OCI-LY3 (cell line): ENCODE data around the gene SELENOP.
A peak's percentile ranks its signal among the peaks of the same experiment; 100 is the strongest.

ENCODE experiments used
- H2AFZ ChIP-seq: fragments of 200-600, 300-600 bp; shearing (Covaris generic); 2 replicates; pipeline ENCODE4 v1.6.0; 2014; ENCODE audit warnings: antibody characterized with exemption, low read depth, low read length
- H3K27ac ChIP-seq: fragments of 200-600, 300-600 bp; sonication (generic); 2 replicates; pipeline ENCODE4 v1.5.1; 2014; ENCODE audit warnings: mild to moderate bottlenecking, low read length, moderate library complexity, mixed read lengths
- H3K27me3 ChIP-seq: fragments of 200-600, 300-600 bp; sonication (generic); 2 replicates; pipeline ENCODE4 v1.6.1; 2014; ENCODE audit warnings: low read depth, low read length, mixed read lengths
- H3K36me3 ChIP-seq: fragments of 200-600, 300-600 bp; sonication (generic); replicated peaks from 2 replicates; pipeline ENCODE3; 2014; ENCODE audit warnings: low read depth, low read length, mixed read lengths
- H3K4me1 ChIP-seq: fragments of 300-600, 200-600 bp; sonication (generic); 2 replicates; pipeline ENCODE4 v1.6.1; 2014; ENCODE audit warnings: low read length, mixed read lengths
- H3K4me2 ChIP-seq: fragments of 200-600, 300-600 bp; sonication (generic); 2 replicates; pipeline ENCODE4 v1.6.1; 2014; ENCODE audit warnings: low read length, mixed read lengths
- H3K4me3 ChIP-seq: fragments of 300-600, 200-600 bp; sonication (generic); 2 replicates; pipeline ENCODE4 v1.5.1; 2014; ENCODE audit warnings: antibody characterized with exemption, mild to moderate bottlenecking, low read length, moderate library complexity
- H3K79me2 ChIP-seq: fragments of 300-600, 200-600 bp; shearing (Covaris generic); 2 replicates; pipeline ENCODE4 v1.6.1; 2014; ENCODE audit warnings: mild to moderate bottlenecking, low read length, mixed read lengths
- H3K9ac ChIP-seq: fragments of 300-600, 200-600 bp; shearing (Covaris generic); 2 replicates; pipeline ENCODE4 v1.6.0; 2014; ENCODE audit warnings: mild to moderate bottlenecking, low read length, moderate library complexity
- H3K9me3 ChIP-seq: fragments of 200-600, 300-600 bp; shearing (Covaris generic); 2 replicates; pipeline ENCODE4 v1.6.1; 2014; ENCODE audit warnings: low read length, mixed read lengths; ENCODE audit not compliant: insufficient read depth
- H4K20me1 ChIP-seq: fragments of 200-600, 300-600 bp; sonication (generic); 2 replicates; pipeline ENCODE4 v1.6.1; 2016; ENCODE audit warnings: low read length, mixed read lengths; ENCODE audit not compliant: insufficient read depth
- EZH2phosphoT487 ChIP-seq: fragments of 200-600 bp; shearing (Covaris generic); IDR thresholded peaks from 2 replicates; pipeline ENCODE4 v1.6.1; 2018; ENCODE audit warnings: antibody characterized with exemption, mixed run types, low read depth
- TF ChIP-seq, protein P1 (sequence below): fragments of 200-600, 300-600 bp; sonication (generic); IDR thresholded peaks from 2 replicates; pipeline ENCODE4 v1.5.1; 2014; ENCODE audit warnings: antibody characterized with exemption, low read length, low read depth

SELENOP gene

DNA sequence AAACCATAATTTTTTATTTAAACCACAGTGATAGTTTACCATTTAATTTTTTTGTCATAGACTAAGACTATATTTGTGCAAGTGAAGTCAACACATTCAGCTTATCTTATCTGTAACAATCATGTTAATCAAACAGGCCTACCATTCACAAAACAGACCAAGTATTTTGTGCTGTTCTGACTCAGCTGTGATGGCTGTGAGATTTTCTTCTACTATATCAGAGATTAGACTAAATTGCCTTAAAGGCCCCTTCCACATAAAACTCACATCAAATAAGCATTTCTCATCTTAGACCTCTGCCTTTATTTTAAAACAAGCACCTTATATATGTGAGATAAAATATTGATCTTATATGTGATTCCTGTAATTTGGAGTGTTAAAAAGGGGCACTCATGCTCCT is 41.7 kb downstream of the SELENOP start:
- no peaks in the 10 kb centered on the region for H3K27me3 ChIP-seq
- TF ChIP-seq EZH2phosphoT487, result no peak
- TF ChIP-seq, protein P1, sequence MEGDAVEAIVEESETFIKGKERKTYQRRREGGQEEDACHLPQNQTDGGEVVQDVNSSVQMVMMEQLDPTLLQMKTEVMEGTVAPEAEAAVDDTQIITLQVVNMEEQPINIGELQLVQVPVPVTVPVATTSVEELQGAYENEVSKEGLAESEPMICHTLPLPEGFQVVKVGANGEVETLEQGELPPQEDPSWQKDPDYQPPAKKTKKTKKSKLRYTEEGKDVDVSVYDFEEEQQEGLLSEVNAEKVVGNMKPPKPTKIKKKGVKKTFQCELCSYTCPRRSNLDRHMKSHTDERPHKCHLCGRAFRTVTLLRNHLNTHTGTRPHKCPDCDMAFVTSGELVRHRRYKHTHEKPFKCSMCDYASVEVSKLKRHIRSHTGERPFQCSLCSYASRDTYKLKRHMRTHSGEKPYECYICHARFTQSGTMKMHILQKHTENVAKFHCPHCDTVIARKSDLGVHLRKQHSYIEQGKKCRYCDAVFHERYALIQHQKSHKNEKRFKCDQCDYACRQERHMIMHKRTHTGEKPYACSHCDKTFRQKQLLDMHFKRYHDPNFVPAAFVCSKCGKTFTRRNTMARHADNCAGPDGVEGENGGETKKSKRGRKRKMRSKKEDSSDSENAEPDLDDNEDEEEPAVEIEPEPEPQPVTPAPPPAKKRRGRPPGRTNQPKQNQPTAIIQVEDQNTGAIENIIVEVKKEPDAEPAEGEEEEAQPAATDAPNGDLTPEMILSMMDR, result no peak
- H3K9me3 ChIP-seq, result no peaks in the 10 kb centered on the region
- no peaks in the 10 kb centered on the region for H3K36me3 ChIP-seq
- H3K79me2 ChIP-seq, result no peaks in the 10 kb centered on the region
- H3K4me3 ChIP-seq, result no peak overlapping the region
- H3K27ac ChIP-seq, result no peak overlapping the region
- H4K20me1 ChIP-seq, result no peaks in the 10 kb centered on the region
- no peaks in the 10 kb centered on the region for H3K4me1 ChIP-seq
- H2AFZ ChIP-seq, result no peak overlapping the region
- H3K9ac ChIP-seq, result no peak overlapping the region
- H3K4me2 ChIP-seq, result no peak overlapping the region

DNA sequence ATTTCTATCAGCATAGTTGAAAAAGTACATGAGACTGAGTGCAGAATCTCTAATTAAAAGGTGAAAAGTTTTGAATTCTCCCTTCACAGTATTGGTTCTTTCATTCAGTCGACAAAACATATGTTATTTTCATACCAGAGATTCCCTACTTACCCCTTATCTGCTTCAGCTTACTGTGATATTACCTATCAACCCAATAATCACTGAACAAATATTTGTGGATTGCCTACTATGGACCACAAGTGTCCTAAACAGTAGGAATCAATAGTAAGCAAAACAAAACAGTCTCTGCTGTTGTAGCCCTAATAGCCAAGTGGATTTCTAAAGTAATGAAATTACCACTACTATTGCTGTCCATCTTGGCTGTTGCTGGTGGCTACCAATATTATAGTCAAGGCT is 43.6 kb downstream of the SELENOP start:
- TF ChIP-seq, protein P1, result no peak
- no peak for TF ChIP-seq EZH2phosphoT487
- Histone ChIP-seq H3K4me1 (no peaks in the 10 kb centered on the region), H3K9me3 (no peaks in the 10 kb centered on the region), H4K20me1 (no peaks in the 10 kb centered on the region), H3K9ac (no peak overlapping the region), H2AFZ (no peak overlapping the region), H3K79me2 (no peaks in the 10 kb centered on the region), H3K27ac (no peak overlapping the region), H3K36me3 (no peaks in the 10 kb centered on the region), H3K4me3 (no peak overlapping the region), H3K27me3 (no peaks in the 10 kb centered on the region), H3K4me2 (no peak overlapping the region)

DNA sequence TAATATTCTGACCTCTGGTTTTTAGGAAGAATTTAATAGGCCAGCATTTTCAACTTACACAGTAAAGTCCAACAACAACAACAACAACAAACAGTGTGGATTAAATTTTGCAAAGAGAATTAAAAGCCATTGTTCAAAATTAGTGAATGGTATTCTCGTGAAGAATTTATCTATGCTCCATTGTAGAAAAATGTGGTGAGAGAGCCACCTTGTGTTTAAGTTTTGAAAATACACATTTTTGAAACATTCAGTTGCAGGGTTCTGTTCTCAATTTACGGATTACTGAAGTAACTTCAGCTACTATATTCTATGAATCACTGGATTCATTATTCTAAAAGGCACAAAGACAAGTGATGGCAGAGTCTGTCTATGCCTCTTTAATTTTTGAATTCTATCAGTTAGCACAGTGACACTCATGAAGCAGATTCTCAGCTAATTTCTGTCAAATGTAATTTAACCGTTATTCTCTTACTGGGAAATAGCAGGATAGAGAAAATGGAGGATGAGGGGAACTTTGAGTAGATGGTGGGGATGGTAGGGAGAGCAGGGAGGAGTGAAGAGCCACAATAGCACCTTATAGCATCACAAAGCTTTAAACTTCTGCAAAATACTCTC is 44.1 kb downstream of the SELENOP start:
- Histone ChIP-seq H3K9ac (no peak overlapping the region), H3K4me3 (no peak overlapping the region), H3K4me2 (no peak overlapping the region), H3K27ac (no peak overlapping the region), H3K4me1 (no peaks in the 10 kb centered on the region), H3K9me3 (no peaks in the 10 kb centered on the region), H3K79me2 (no peaks in the 10 kb centered on the region), H3K27me3 (no peaks in the 10 kb centered on the region), H3K36me3 (no peaks in the 10 kb centered on the region), H2AFZ (no peak overlapping the region), H4K20me1 (no peaks in the 10 kb centered on the region)
- TF ChIP-seq, protein P1, result peak; percentile 50
- TF ChIP-seq EZH2phosphoT487, result no peak

DNA sequence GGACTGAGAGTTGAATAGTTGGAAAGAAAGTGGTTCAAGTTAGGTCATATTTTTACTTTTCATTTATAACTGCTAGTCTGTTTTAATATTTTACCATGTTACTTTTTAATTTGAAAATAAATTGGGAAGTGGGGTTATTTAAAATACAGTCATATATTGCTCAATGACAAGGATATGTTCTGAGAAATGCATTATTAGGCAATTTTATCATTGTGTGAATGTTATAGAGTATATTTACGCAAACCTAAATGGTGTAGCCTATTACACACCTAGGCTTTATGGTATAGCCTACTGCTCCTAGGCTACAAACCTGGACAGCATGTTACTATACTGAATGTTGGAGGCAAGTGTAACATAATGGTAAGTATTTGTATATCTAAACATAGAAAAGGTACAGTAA is 49.9 kb downstream of the SELENOP start:
- H4K20me1 ChIP-seq, result no peaks in the 10 kb centered on the region

More for the DNA sequence above, 49.9 kb downstream of the SELENOP start:
- no peaks in the 10 kb centered on the region for H3K9me3 ChIP-seq
- TF ChIP-seq, protein P1, result no peak
- no peak for TF ChIP-seq EZH2phosphoT487
- H3K36me3 ChIP-seq, result no peaks in the 10 kb centered on the region
- no peaks in the 10 kb centered on the region for H3K4me1 ChIP-seq
- H3K79me2 ChIP-seq, result no peaks in the 10 kb centered on the region
- no peak overlapping the region for H3K4me2 ChIP-seq
- H3K4me3 ChIP-seq, result no peak overlapping the region
- H2AFZ ChIP-seq, result no peak overlapping the region
- no peak overlapping the region for H3K9ac ChIP-seq
- H3K27me3 ChIP-seq, result no peaks in the 10 kb centered on the region
- H3K27ac ChIP-seq, result no peak overlapping the region
